Neural cell (in vitro differentiated cells): Measurements from ENCODE around the gene ZFPM1.

Source experiments
- CTCF ChIP-seq: fragments of 450-650 bp; IDR thresholded peaks from 2 replicates; pipeline ENCODE4 v1.5.1; 2014; ENCODE audit warnings: antibody characterized with exemption, mild to moderate bottlenecking, moderate library complexity; ENCODE audit not compliant: poor library complexity, severe bottlenecking
- EZH2 ChIP-seq: fragments of 200-600, 300-800 bp; shearing (Covaris generic), sonication (generic); IDR thresholded peaks from 2 replicates; pipeline ENCODE4 v1.6.1; 2014; ENCODE audit warnings: antibody characterized with exemption, low read length, borderline replicate concordance, mild to moderate bottlenecking; ENCODE audit not compliant: insufficient read depth, poor library complexity, severe bottlenecking
- MXI1 ChIP-seq: fragments of 450-650 bp; conservative IDR thresholded peaks from 2 replicates; pipeline ENCODE4 v1.6.1; 2014; ENCODE audit warnings: antibody characterized with exemption, mild to moderate bottlenecking; ENCODE audit not compliant: poor library complexity, severe bottlenecking
- POLR2AphosphoS5 ChIP-seq: IDR thresholded peaks from 2 replicates; pipeline ENCODE4 v1.6.1; 2012
- REST ChIP-seq: IDR thresholded peaks from 2 replicates; pipeline ENCODE4 v1.6.1; 2012; ENCODE audit warnings: borderline replicate concordance

- TF ChIP-seq MXI1 (no peak), POLR2AphosphoS5 (no peak), CTCF (no peak), EZH2 (no peak), REST (no peak)
Measured at GRCh38 chr16:88511060-88511459, 58.0 kb downstream of the ZFPM1 start.
